Measurements from ENCODE around the gene TCF3. TPM values are rescaled to one million over a fixed set of nuclear protein-coding genes. Genes with fewer than 3 reads are reported as not detected.
A peak's percentile ranks its signal among the peaks of the same experiment; 100 is the strongest.

Gene TCF3
- polyA plus RNA-seq, 1 experiment, result 51.7 TPM

DNA sequence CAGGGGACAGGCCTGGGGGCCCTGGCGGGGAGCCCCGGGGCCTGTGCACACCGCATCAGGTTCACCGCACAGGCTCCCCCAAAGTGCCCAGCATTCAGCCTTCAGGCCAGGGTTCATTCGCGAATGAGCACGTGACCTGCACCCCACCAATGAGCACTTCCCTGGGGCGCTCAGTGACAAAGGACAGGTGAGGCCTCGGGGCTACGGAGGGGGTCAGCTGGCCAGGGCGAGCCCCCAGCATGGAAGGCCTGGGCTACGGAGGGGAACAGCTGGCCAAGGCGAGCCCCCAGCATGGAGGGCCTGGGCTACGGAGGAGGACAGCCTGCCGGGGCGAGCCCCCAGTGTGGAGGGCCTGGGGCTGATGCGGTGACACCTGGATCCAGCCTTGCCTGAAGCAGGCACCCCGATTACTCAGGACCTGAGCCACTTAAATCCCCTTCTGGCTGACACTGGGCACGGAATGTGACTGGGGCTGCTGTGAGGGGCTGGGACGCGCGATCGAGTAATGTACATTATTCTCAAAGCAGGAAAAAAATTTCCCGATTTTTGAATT, 23.1 kb downstream of the TCF3 start:
- DNase-seq (ENCODE audit: low read depth, low spot score), result no peak
- H3K9me3 ChIP-seq (ENCODE audit: control insufficient read depth, insufficient read depth, low read length), result peaks cover 7% of the 10 kb centered on the region; the same call in 1 of the 2 replicates
- no peaks in the 10 kb centered on the region for H3K27me3 ChIP-seq (ENCODE audit: control insufficient read depth, insufficient read depth, low read length)
- no peak overlapping the region for H3K27ac ChIP-seq (ENCODE audit: low read depth, low read length)
- POLR2A ChIA-PET, result no interaction called here
- CTCF ChIA-PET, result no interaction called here
- TF ChIP-seq, protein P1, sequence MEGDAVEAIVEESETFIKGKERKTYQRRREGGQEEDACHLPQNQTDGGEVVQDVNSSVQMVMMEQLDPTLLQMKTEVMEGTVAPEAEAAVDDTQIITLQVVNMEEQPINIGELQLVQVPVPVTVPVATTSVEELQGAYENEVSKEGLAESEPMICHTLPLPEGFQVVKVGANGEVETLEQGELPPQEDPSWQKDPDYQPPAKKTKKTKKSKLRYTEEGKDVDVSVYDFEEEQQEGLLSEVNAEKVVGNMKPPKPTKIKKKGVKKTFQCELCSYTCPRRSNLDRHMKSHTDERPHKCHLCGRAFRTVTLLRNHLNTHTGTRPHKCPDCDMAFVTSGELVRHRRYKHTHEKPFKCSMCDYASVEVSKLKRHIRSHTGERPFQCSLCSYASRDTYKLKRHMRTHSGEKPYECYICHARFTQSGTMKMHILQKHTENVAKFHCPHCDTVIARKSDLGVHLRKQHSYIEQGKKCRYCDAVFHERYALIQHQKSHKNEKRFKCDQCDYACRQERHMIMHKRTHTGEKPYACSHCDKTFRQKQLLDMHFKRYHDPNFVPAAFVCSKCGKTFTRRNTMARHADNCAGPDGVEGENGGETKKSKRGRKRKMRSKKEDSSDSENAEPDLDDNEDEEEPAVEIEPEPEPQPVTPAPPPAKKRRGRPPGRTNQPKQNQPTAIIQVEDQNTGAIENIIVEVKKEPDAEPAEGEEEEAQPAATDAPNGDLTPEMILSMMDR (IDR thresholded peaks at IDR 0.05; ENCODE audit: low read depth, low read length), result no peak
- H3K4me3 ChIP-seq (ENCODE audit: low read depth, low read length), result no peak overlapping the region

DNA sequence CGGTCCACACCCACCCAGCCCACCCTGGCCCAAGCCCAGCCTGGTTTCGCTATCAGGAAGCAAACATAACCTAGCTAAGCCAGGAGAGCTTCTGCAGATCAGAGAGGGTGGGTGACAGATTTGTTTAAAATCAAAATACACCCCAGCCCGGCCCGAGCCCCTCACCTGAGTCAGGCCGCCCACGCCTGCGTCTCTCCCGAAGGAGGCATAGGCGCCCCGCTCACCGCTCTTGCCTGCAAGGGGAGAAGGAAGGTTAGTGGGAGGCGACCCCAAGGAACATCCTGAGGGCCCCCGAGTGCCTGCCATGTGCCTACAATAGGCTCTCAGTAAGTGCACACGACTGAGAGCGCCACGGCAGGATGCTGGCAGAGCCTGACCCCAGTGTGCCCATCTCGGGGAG, 25.2 kb downstream of the TCF3 start:
- ChIA-PET CTCF (no interaction called here), POLR2A (no interaction called here)

DNA sequence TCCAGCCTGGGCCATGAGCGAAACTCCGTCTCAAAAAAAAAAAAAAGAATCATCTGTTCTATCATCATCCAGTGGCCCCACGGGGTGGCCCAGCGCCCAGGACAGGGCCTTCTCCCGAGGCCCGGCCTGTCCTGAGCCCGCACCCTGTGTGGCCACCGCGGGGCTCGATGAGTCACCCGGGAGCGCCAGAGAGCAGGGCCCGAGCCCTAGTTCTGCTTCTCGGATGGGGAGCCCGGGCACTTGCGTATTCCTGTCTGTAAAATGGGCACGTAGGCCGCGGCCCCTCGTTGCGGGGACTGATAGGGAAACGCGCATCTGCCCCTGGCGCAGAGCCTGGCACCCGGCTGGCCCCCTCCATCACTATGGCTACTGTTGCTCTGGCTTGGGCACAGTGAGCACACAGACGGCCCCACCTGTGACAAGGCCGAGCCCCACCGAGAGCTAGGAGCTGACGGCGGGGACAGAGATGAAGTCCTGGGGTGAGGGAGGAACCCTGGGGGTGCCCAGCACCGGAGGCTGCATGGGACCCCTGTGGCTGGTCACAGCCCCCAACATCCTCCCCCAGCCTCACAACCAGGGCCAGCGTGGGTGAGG, 25.9 kb downstream of the TCF3 start:
- Histone ChIP-seq H3K9me3 (ENCODE audit: control insufficient read depth, insufficient read depth, low read length) (peaks cover 7% of the 10 kb centered on the region; the same call in 1 of the 2 replicates), H3K27ac (ENCODE audit: low read depth, low read length) (no peak overlapping the region), H3K27me3 (ENCODE audit: control insufficient read depth, insufficient read depth, low read length) (no peaks in the 10 kb centered on the region), H3K4me3 (ENCODE audit: low read depth, low read length) (no peak overlapping the region)
- no peak for DNase-seq (ENCODE audit: low read depth, low spot score)
- ChIA-PET CTCF (no interaction called here), POLR2A (no interaction called here)
- TF ChIP-seq, protein P1 (IDR thresholded peaks at IDR 0.05; ENCODE audit: low read depth, low read length), result no peak

More for the DNA sequence above, 25.2 kb downstream of the TCF3 start:
- Histone ChIP-seq H3K27ac (ENCODE audit: low read depth, low read length) (no peak overlapping the region), H3K27me3 (ENCODE audit: control insufficient read depth, insufficient read depth, low read length) (no peaks in the 10 kb centered on the region), H3K4me3 (ENCODE audit: low read depth, low read length) (no peak overlapping the region), H3K9me3 (ENCODE audit: control insufficient read depth, insufficient read depth, low read length) (peaks cover 7% of the 10 kb centered on the region; the same call in 1 of the 2 replicates)
- TF ChIP-seq, protein P1 (IDR thresholded peaks at IDR 0.05; ENCODE audit: low read depth, low read length), result no peak
- no peak for DNase-seq (ENCODE audit: low read depth, low spot score)

DNA sequence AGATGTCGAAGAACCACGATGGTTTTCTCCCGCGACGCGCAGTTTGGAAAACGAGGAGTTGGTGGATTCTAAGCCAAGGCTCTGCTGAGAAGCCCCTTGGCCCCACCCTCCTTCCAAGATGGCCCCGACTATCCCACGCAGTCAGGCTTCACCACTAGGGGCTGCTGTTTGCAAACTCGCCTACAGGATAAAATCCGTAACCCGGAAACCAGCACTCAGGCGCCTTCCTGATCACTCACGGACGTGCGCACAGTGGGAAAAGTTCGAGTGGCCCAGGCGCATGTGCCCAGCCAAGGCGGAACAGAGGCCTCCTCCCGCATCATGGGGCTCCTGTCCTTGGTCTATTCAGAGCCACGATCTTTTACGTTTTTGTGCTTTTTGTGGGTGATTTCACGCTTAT, 28.0 kb downstream of the TCF3 start:
- Histone ChIP-seq H3K4me3 (ENCODE audit: low read depth, low read length) (no peak overlapping the region), H3K27ac (ENCODE audit: low read depth, low read length) (no peak overlapping the region), H3K27me3 (ENCODE audit: control insufficient read depth, insufficient read depth, low read length) (no peaks in the 10 kb centered on the region), H3K9me3 (ENCODE audit: control insufficient read depth, insufficient read depth, low read length) (peaks cover 7% of the 10 kb centered on the region; the same call in 1 of the 2 replicates)
- ChIA-PET POLR2A (no interaction called here), CTCF (no interaction called here)
- DNase-seq (ENCODE audit: low read depth, low spot score), result no peak
- TF ChIP-seq, protein P1 (IDR thresholded peaks at IDR 0.05; ENCODE audit: low read depth, low read length), result peak; percentile 71

DNA sequence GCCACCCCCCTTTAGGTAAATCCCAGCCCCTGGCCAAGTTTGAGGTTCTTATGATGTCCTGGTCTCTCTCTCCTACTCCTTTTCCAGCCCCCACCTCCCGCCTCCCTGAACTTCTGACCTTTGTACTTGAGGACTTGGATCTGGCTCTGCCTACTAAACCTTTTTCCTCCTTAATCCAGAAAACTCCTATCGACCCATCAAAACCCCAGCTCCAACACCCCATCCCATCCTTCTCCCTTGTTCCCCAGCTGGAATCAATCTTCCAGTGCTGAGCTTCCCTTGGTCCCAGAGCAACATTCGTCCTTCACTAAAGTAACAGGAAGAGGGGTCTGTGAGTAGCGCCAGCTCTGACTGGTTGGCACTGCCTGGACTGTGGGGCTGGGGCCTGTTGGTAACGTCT, 29.9 kb downstream of the TCF3 start:
- no peak overlapping the region for H3K4me3 ChIP-seq (ENCODE audit: low read depth, low read length)
- ChIA-PET POLR2A (no interaction called here), CTCF (no interaction called here)
- TF ChIP-seq, protein P1 (IDR thresholded peaks at IDR 0.05; ENCODE audit: low read depth, low read length), result no peak
- H3K9me3 ChIP-seq (ENCODE audit: control insufficient read depth, insufficient read depth, low read length), result peaks cover 7% of the 10 kb centered on the region; the same call in 1 of the 2 replicates
- DNase-seq (ENCODE audit: low read depth, low spot score), result no peak
- H3K27ac ChIP-seq (ENCODE audit: low read depth, low read length), result no peak overlapping the region
- no peaks in the 10 kb centered on the region for H3K27me3 ChIP-seq (ENCODE audit: control insufficient read depth, insufficient read depth, low read length)

Data from AG04450 (cell line).